Measurements from ENCODE around the gene ZBTB39.
"Not testable (repeated sequence)": the region's sequence is repeated elsewhere in the genome, so short reads cannot be mapped to it uniquely, and the experiment has no call there.

Gene ZBTB39

DNA sequence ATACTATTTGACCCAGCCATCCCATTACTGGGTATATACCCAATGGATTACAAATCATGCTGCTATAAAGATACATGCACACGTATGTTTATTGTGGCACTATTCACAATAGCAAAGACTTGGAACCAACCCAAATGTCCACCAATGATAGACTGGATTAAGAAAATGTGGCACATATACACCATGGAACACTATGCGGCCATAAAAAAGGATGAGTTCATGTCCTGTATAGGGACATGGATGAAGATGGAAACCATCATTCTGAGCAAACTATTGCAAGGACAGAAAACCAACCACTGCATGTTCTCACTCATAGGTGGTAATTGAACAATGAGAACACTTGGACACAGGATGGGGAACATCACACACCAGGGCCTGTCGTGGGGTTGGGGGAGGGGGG is 32.1 kb downstream of the ZBTB39 start:
- WGBS (ENCODE audit: insufficient coverage): 100% methylated on average over 2 of the region's 3 CpGs
- H3K9me3 ChIP-seq (ENCODE audit: control extremely low read depth in 1 of 5, control insufficient read depth in 4 of 5, insufficient read depth in 2 of 5, low read depth in 1 of 5, low read length in 4 of 5); H3K27me3 ChIP-seq (replicated peaks in 2 of 5; ENCODE audit: control insufficient read depth in 4 of 5, insufficient read depth in 5 of 5, low read length in 4 of 5); H3K27ac ChIP-seq (ENCODE audit: insufficient read depth in 1 of 2, low read depth in 1 of 2, low read length in 2 of 2, poor library complexity in 1 of 2, severe bottlenecking in 2 of 2); H3K4me1 ChIP-seq (ENCODE audit: control extremely low read depth in 1 of 4, control insufficient read depth in 4 of 4, insufficient read depth in 4 of 4, low read length in 3 of 4); POLR2A ChIA-PET; DNase-seq; H3K4me3 ChIP-seq (ENCODE audit: control insufficient read depth in 1 of 7, extremely low read depth in 1 of 7, insufficient read depth in 4 of 7, low read depth in 2 of 7, low read length in 6 of 7); CTCF ChIA-PET; H3K36me3 ChIP-seq (ENCODE audit: control insufficient read depth in 4 of 4, insufficient read depth in 4 of 4, low read length in 3 of 4): not testable (repeated sequence)

DNA sequence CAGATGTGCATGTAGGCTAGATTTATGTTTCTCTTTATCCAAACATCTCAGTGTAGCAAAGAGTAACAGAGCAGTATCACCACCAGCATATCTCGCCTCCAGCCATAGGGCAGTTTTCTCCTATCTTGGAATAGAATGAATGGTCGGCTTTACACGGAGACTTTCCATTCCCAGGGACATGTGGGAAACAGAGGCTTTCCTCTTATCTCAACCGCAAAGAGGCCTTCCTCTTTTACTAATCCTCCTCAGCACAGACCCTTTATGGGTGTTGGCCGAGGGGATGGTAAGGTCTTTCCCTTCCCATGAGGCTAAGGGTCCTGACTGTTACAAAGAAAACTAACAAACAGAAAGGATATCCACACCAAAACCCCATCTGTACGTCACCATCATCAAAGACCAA is 37.4 kb downstream of the ZBTB39 start:
- WGBS (ENCODE audit: insufficient coverage): 50% methylated on average over 1 of the region's 6 CpGs
- H3K4me3 ChIP-seq (ENCODE audit: control insufficient read depth in 1 of 7, extremely low read depth in 1 of 7, insufficient read depth in 4 of 7, low read depth in 2 of 7, low read length in 6 of 7); H3K4me1 ChIP-seq (ENCODE audit: control extremely low read depth in 1 of 4, control insufficient read depth in 4 of 4, insufficient read depth in 4 of 4, low read length in 3 of 4); H3K27me3 ChIP-seq (replicated peaks in 2 of 5; ENCODE audit: control insufficient read depth in 4 of 5, insufficient read depth in 5 of 5, low read length in 4 of 5); DNase-seq; CTCF ChIA-PET; H3K27ac ChIP-seq (ENCODE audit: insufficient read depth in 1 of 2, low read depth in 1 of 2, low read length in 2 of 2, poor library complexity in 1 of 2, severe bottlenecking in 2 of 2); H3K9me3 ChIP-seq (ENCODE audit: control extremely low read depth in 1 of 5, control insufficient read depth in 4 of 5, insufficient read depth in 2 of 5, low read depth in 1 of 5, low read length in 4 of 5); POLR2A ChIA-PET; H3K36me3 ChIP-seq (ENCODE audit: control insufficient read depth in 4 of 4, insufficient read depth in 4 of 4, low read length in 3 of 4): not testable (repeated sequence)

DNA sequence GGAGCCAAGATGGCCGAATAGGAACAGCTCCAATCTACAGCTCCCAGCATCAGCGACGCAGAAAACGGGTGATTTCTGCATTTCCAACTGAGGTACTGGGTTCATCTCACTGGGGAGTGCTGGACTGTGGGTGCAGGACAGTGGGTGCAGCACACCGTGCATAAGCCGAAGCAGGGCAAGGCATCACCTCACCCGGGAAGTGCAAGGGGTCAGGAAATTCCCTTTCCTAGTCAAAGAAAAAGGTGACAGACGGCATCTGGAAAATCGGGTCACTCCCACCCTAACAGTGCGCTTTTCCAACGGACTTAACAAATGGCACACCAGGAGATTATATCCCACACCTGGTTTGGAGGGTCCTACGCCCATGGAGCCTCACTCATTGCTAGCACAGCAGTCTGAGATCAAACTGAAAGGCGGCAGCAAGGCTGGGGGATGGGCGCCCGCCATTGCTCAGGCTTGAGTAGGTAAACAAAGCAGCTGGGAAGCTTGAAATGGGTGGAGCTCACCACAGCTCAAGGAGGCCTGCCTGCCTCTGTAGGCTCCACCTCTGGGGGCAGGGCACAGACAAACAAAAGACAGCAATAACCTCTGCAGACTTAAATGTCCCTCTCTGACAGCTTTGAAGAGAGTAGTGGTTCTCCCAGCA is 40.2 kb downstream of the ZBTB39 start:
- 94% methylated on average over 14 of the region's 15 CpGs for WGBS (ENCODE audit: insufficient coverage)
- H3K27me3 ChIP-seq (replicated peaks in 2 of 5; ENCODE audit: control insufficient read depth in 4 of 5, insufficient read depth in 5 of 5, low read length in 4 of 5); POLR2A ChIA-PET; H3K4me3 ChIP-seq (ENCODE audit: control insufficient read depth in 1 of 7, extremely low read depth in 1 of 7, insufficient read depth in 4 of 7, low read depth in 2 of 7, low read length in 6 of 7); H3K27ac ChIP-seq (ENCODE audit: insufficient read depth in 1 of 2, low read depth in 1 of 2, low read length in 2 of 2, poor library complexity in 1 of 2, severe bottlenecking in 2 of 2); H3K9me3 ChIP-seq (ENCODE audit: control extremely low read depth in 1 of 5, control insufficient read depth in 4 of 5, insufficient read depth in 2 of 5, low read depth in 1 of 5, low read length in 4 of 5); DNase-seq; CTCF ChIA-PET; H3K4me1 ChIP-seq (ENCODE audit: control extremely low read depth in 1 of 4, control insufficient read depth in 4 of 4, insufficient read depth in 4 of 4, low read length in 3 of 4); H3K36me3 ChIP-seq (ENCODE audit: control insufficient read depth in 4 of 4, insufficient read depth in 4 of 4, low read length in 3 of 4): not testable (repeated sequence)

DNA sequence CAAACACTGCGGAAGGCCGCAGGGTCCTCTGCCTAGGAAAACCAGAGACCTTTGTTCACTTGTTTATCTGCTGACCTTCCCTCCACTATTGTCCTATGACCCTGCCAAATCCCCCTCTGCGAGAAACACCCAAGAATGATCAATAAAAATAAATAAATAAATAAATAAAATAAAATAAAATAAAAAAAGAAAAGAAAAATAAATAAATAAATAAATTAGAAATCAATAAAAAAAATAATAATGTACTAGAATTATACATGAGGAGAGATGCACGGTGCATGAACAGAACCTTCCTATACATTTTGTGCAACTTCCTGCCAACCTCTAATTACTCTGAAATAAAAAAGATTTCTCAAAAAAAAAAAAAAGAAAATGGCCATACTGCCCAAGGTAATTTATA is 41.2 kb downstream of the ZBTB39 start:
- H3K4me1 ChIP-seq (ENCODE audit: control extremely low read depth in 1 of 4, control insufficient read depth in 4 of 4, insufficient read depth in 4 of 4, low read length in 3 of 4); H3K27me3 ChIP-seq (replicated peaks in 2 of 5; ENCODE audit: control insufficient read depth in 4 of 5, insufficient read depth in 5 of 5, low read length in 4 of 5); DNase-seq; POLR2A ChIA-PET; H3K27ac ChIP-seq (ENCODE audit: insufficient read depth in 1 of 2, low read depth in 1 of 2, low read length in 2 of 2, poor library complexity in 1 of 2, severe bottlenecking in 2 of 2); CTCF ChIA-PET; H3K9me3 ChIP-seq (ENCODE audit: control extremely low read depth in 1 of 5, control insufficient read depth in 4 of 5, insufficient read depth in 2 of 5, low read depth in 1 of 5, low read length in 4 of 5); H3K4me3 ChIP-seq (ENCODE audit: control insufficient read depth in 1 of 7, extremely low read depth in 1 of 7, insufficient read depth in 4 of 7, low read depth in 2 of 7, low read length in 6 of 7); H3K36me3 ChIP-seq (ENCODE audit: control insufficient read depth in 4 of 4, insufficient read depth in 4 of 4, low read length in 3 of 4): not testable (repeated sequence)
- WGBS (ENCODE audit: insufficient coverage): no CpG with 5 or more reads among the region's 4 CpGs

DNA sequence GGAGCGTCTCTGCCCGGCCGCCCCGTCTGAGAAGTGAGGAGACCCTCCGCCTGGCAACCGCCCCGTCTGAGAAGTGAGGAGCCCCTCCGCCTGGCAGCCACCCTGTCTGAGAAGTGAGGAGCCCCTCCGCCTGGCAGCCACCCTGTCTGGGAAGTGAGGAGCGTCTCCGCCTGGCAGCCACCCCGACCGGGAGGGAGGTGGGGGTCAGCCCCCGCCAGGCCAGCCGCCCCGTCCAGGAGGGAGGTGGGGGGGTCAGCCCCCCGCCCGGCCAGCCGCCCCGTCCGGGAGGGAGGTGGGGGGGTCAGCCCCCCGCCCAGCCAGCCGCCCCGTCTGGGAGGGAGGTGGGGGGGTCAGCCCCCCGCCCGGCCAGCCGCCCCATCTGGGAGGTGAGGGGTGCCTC is 42.8 kb downstream of the ZBTB39 start:
- no CpG with 5 or more reads among the region's 27 CpGs for WGBS (ENCODE audit: insufficient coverage)
- H3K27me3 ChIP-seq (replicated peaks in 2 of 5; ENCODE audit: control insufficient read depth in 4 of 5, insufficient read depth in 5 of 5, low read length in 4 of 5); DNase-seq; H3K27ac ChIP-seq (ENCODE audit: insufficient read depth in 1 of 2, low read depth in 1 of 2, low read length in 2 of 2, poor library complexity in 1 of 2, severe bottlenecking in 2 of 2); POLR2A ChIA-PET; H3K4me3 ChIP-seq (ENCODE audit: control insufficient read depth in 1 of 7, extremely low read depth in 1 of 7, insufficient read depth in 4 of 7, low read depth in 2 of 7, low read length in 6 of 7); H3K4me1 ChIP-seq (ENCODE audit: control extremely low read depth in 1 of 4, control insufficient read depth in 4 of 4, insufficient read depth in 4 of 4, low read length in 3 of 4); CTCF ChIA-PET; H3K36me3 ChIP-seq (ENCODE audit: control insufficient read depth in 4 of 4, insufficient read depth in 4 of 4, low read length in 3 of 4); H3K9me3 ChIP-seq (ENCODE audit: control extremely low read depth in 1 of 5, control insufficient read depth in 4 of 5, insufficient read depth in 2 of 5, low read depth in 1 of 5, low read length in 4 of 5): not testable (repeated sequence)

DNA sequence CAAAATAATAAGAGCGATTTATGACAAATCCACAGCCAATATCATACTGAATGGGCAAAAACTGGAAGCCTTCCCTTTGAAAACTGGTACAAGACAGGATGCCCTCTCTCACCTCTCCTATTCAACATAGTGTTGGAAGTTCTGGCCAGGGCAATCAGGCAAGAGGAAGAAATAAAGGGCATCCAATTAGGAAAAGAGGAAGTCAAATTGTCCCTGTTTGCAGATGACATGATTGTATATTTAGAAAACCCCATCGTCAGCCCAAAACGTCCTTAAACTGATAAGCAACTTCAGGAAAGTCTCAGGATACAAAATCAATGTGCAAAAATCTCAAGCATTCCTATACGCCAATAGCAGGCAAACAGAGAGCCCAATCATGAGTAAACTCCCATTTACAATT is 44.1 kb downstream of the ZBTB39 start:
- CTCF ChIA-PET; H3K27ac ChIP-seq (ENCODE audit: insufficient read depth in 1 of 2, low read depth in 1 of 2, low read length in 2 of 2, poor library complexity in 1 of 2, severe bottlenecking in 2 of 2); DNase-seq; POLR2A ChIA-PET; H3K27me3 ChIP-seq (replicated peaks in 2 of 5; ENCODE audit: control insufficient read depth in 4 of 5, insufficient read depth in 5 of 5, low read length in 4 of 5); H3K4me3 ChIP-seq (ENCODE audit: control insufficient read depth in 1 of 7, extremely low read depth in 1 of 7, insufficient read depth in 4 of 7, low read depth in 2 of 7, low read length in 6 of 7); H3K36me3 ChIP-seq (ENCODE audit: control insufficient read depth in 4 of 4, insufficient read depth in 4 of 4, low read length in 3 of 4); H3K4me1 ChIP-seq (ENCODE audit: control extremely low read depth in 1 of 4, control insufficient read depth in 4 of 4, insufficient read depth in 4 of 4, low read length in 3 of 4): not testable (repeated sequence)
- WGBS (ENCODE audit: insufficient coverage): 48% methylated on average over 3 of the region's 4 CpGs
- peaks cover 0 to 13% (median 9%) of the 10 kb centered on the region in 5 experiments for H3K9me3 ChIP-seq (ENCODE audit: control extremely low read depth in 1 of 5, control insufficient read depth in 4 of 5, insufficient read depth in 2 of 5, low read depth in 1 of 5, low read length in 4 of 5)

DNA sequence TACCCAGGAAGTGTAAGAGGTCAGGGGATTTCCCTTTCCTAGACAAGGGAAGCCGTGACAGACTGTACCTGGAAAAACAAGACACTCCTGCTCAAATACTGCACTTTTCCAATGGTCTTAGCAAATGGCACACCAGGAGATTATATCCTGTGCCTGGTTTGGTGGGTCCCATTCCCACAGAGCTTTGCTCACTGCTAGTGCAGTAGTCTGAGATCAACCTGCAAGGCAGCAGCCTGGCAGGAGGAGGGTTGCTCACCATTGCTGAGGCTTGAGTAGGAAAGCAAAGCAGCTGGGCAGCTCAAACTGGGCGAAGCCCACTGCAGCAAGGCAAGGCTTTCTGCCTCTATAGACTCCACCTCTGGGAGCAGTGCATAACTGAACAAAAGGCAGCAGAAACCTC is 47.9 kb downstream of the ZBTB39 start:
- Histone ChIP-seq H3K4me1 (ENCODE audit: control extremely low read depth in 1 of 4, control insufficient read depth in 4 of 4, insufficient read depth in 4 of 4, low read length in 3 of 4) (no peaks in the 10 kb centered on the region), H3K9me3 (ENCODE audit: control extremely low read depth in 1 of 5, control insufficient read depth in 4 of 5, insufficient read depth in 2 of 5, low read depth in 1 of 5, low read length in 4 of 5) (peaks cover 0 to 12% (median 9%) of the 10 kb centered on the region in 5 experiments), H3K4me3 (ENCODE audit: control insufficient read depth in 1 of 7, extremely low read depth in 1 of 7, insufficient read depth in 4 of 7, low read depth in 2 of 7, low read length in 6 of 7) (no peak overlapping the region), H3K36me3 (ENCODE audit: control insufficient read depth in 4 of 4, insufficient read depth in 4 of 4, low read length in 3 of 4) (no peaks in the 10 kb centered on the region), H3K27ac (ENCODE audit: insufficient read depth in 1 of 2, low read depth in 1 of 2, low read length in 2 of 2, poor library complexity in 1 of 2, severe bottlenecking in 2 of 2) (no peak overlapping the region), H3K27me3 (replicated peaks in 2 of 5; ENCODE audit: control insufficient read depth in 4 of 5, insufficient read depth in 5 of 5, low read length in 4 of 5) (no peaks in the 10 kb centered on the region)
- CTCF ChIA-PET: no interaction called here
- POLR2A ChIA-PET: no interaction called here
- WGBS (ENCODE audit: insufficient coverage): 86% methylated on average over 2 of the region's 2 CpGs
- DNase-seq: no peak

Measured in common myeloid progenitor, CD34-positive (primary cell).